GM12865 (cell line): ENCODE results near the gene BPTF.
A peak's percentile ranks its signal among the peaks of the same experiment; 100 is the strongest.

Source experiments
- DNase-seq: peaks from one replicate; pipeline ENCODE4 v3.0.0; 2010; ENCODE audit warnings: low read depth
- H3K4me3 ChIP-seq: 2 replicates; pipeline ENCODE4 v1.5.1; 2011; ENCODE audit warnings: mild to moderate bottlenecking, low read depth, low read length, control low read depth
- TF ChIP-seq, protein P1 (sequence below): IDR thresholded peaks from 2 replicates; pipeline ENCODE4 v1.5.1; 2011; ENCODE audit warnings: low read length, control low read depth, low read depth, inconsistent platforms; ENCODE audit not compliant: insufficient read depth; ENCODE audit errors: missing control alignments

BPTF gene

DNA sequence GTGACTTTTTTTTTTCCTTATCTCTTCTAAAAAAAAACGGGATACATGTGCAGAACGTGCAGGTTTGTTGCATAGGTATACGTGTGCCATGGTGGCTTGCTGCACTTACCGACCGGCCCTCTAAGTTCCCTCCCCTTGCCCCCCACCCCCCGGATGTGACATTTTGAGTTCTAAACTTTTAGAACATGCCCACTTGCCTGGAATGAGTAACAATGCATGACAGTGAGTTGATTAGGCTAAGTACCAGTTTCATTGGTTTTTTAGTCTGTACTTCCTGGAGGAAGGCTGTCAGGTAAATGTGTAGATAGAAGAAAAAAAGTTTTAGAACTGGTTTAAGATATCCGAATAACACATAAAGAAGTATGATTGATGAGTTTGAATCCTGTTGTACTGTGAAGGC, 4.0 kb downstream of the BPTF start:
- DNase-seq = peak; percentile 82
- TF ChIP-seq, protein P1, sequence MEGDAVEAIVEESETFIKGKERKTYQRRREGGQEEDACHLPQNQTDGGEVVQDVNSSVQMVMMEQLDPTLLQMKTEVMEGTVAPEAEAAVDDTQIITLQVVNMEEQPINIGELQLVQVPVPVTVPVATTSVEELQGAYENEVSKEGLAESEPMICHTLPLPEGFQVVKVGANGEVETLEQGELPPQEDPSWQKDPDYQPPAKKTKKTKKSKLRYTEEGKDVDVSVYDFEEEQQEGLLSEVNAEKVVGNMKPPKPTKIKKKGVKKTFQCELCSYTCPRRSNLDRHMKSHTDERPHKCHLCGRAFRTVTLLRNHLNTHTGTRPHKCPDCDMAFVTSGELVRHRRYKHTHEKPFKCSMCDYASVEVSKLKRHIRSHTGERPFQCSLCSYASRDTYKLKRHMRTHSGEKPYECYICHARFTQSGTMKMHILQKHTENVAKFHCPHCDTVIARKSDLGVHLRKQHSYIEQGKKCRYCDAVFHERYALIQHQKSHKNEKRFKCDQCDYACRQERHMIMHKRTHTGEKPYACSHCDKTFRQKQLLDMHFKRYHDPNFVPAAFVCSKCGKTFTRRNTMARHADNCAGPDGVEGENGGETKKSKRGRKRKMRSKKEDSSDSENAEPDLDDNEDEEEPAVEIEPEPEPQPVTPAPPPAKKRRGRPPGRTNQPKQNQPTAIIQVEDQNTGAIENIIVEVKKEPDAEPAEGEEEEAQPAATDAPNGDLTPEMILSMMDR = no peak
- H3K4me3 ChIP-seq = peak overlapping the region; percentile 47

DNA sequence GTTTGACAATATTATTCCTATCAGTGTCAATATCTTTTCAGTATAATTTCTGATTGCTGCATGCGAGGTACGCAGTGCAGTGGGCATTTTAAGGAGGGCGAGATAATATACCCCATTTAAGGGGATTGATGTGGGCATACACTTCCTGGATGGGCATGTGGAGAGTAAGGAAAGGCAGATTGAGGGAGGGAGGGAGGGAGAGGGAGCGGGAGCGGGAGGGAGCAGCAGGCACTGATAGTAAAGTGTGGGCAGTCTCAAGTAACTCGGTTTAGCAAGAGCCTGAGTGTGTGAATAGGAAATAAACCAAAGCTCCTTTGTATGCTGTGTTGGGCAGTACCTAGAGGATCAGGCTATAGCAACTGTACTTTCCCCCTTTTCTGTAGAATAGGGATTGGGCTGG, 5.1 kb downstream of the BPTF start:
- no peak for DNase-seq
- no peak overlapping the region for H3K4me3 ChIP-seq
- TF ChIP-seq, protein P1 = no peak

DNA sequence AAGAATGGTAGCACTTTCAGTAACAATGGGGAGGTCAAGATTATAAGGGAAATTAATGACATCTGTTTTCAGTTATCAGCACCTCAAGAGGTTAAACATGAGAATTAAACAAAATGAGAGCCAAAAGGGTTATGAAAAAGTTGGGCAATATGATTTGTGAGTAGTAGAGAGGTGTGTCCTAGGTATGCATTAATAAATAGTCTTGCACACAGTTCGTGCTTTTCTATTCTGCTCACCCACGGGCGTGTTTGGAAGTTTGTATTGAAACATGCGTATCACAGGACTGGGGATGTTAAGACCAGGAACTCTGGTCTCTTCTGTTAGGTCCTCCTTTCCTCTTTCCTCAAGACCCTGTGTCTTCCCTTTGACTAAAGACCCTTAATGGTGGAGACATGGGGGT, 6.0 kb downstream of the BPTF start:
- no peak overlapping the region for H3K4me3 ChIP-seq
- DNase-seq = no peak
- TF ChIP-seq, protein P1 = no peak

GRCh38 chr17:67833134-67833533, 7.8 kb downstream of the BPTF start:
- DNase-seq = no peak
- TF ChIP-seq, protein P1 = no peak
- H3K4me3 ChIP-seq = no peak overlapping the region

- no peak for DNase-seq
- H3K4me3 ChIP-seq = no peak overlapping the region
- TF ChIP-seq, protein P1 = no peak
Measured at GRCh38 chr17:67833946-67834631, 8.8 kb downstream of the BPTF start.

DNA sequence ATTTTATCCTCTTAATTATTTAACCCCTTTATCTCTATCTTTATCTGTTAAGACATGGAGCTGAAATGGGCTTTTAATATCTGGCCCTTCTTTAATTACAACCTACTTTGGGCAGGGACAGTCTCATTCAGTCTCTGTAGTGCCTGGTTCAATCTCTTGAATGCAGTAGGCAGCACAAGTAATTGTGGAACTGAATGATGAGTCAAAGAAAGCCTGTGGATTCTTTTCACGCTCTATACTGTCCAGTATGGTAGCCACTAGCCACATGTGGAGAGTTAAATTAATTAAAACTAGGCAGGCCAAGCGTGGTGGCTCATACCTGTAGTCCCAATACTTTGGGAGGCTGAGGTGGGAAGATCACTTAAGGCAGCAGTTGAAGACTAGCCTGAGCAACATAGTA, 9.3 kb downstream of the BPTF start:
- no peak for DNase-seq
- TF ChIP-seq, protein P1 = no peak
- no peak overlapping the region for H3K4me3 ChIP-seq

DNA sequence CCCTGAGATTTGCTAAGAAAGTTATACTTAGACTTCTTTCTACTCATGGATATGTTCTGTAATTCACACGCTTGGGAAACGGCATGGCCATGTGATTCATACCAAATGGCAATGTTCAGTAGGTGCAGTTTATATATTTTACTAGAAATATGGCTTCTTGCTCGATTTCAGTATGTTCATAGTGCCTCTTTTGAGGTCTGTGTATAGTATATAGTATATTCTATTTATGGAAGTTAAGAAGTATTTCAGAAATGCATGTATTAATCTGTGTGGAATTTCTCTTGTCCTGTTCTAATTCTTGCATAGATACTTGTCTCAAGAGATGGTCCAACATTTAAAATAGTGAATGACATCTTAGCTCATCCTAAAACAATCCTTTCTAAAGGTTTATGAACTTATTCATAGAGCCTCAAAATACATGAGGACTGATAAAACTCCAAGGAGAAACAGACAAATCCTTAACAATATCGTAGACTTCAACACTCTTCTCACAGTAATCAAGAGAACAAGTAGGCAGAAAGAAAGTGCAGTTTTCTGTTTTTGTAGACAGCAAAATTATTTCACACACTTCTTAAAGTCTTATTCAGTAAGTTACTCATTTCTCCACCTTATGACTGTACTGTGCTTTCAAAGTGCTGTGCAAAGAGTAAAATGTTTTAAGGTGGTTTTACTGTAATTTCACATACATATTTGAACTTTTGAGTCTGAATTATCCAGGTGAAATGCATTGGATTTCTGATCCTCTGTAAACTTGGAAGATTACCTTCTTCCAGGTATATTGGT, 11.1 kb downstream of the BPTF start:
- no peak for DNase-seq
- TF ChIP-seq, protein P1 = no peak
- no peak overlapping the region for H3K4me3 ChIP-seq
